HUES64 (cell line): ENCODE results near the gene CD6.

Experiments used
- H3K27ac ChIP-seq: 2 replicates; pipeline ENCODE4 v1.7.0; 2013; ENCODE audit warnings: low read depth, low read length, inconsistent platforms
- H3K27me3 ChIP-seq: 2 replicates; pipeline ENCODE4 v1.6.1; 2013; ENCODE audit warnings: mild to moderate bottlenecking, low read length; ENCODE audit not compliant: insufficient read depth
- H3K36me3 ChIP-seq: 2 replicates; pipeline ENCODE4 v1.6.1; 2013; ENCODE audit warnings: mild to moderate bottlenecking, low read length; ENCODE audit not compliant: insufficient read depth
- H3K4me1 ChIP-seq: 2 replicates; pipeline ENCODE4 v1.6.1; 2013; ENCODE audit warnings: mild to moderate bottlenecking, low read length, moderate library complexity; ENCODE audit not compliant: insufficient read depth
- H3K4me3 ChIP-seq: 2 replicates; pipeline ENCODE4 v1.5.1; 2013; ENCODE audit warnings: mild to moderate bottlenecking, low read length, moderate library complexity
- H3K9ac ChIP-seq: 2 replicates; pipeline ENCODE4 v1.6.1; 2013; ENCODE audit warnings: mild to moderate bottlenecking, low read depth, low read length
- H3K9me3 ChIP-seq: 2 replicates; pipeline ENCODE4 v1.6.1; 2013; ENCODE audit warnings: low read depth, low read length; ENCODE audit not compliant: insufficient read depth
- WGBS: fragments of 150-250, 120-280 bp; methylation state at CpG from one replicate; pipeline ENCODE4 v1.1.7; 2013; ENCODE audit warnings: missing lambda C conversion rate; 5-methylcytosine and 5-hydroxymethylcytosine counted together

CD6 gene

DNA sequence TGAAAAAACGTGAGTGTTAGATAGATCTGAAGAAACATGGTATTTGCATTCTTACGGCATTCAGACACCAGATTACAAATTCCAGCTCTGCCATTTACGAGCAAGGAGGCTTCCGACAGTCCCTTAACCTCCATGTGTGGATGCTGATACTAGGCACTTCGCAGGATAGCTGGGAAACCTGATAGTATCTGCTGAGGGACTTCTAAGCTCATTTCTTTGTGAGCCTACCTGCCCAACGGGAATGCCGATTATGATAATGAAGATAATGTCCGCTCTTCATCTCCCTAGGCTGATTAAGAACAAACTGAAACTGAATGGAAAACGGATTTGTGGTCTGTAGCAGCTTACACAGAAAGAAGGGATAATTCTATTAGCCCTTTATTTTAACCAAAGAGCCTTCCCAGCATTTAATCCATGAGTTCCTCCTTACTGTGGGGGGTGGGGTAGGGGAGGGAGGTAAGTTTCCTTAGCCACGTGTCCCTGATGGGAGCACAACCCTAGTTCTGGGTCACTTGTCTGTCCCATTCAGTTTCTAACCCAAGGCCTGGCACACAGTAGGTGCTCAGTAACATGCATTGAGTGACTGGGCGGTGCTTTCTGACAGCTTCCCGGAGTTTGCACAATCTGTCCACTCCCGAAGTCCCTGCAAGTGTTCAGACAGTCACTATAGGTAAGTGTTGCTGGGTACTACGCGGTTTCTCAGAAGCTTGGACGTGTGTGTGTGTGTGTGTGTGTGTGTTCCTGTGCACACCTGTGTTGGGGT is 39.2 kb downstream of the CD6 start:
- no peaks in the 10 kb centered on the region for H3K4me1 ChIP-seq
- WGBS, result 77% methylated on average over 16 of the region's 16 CpGs

GRCh38 chr11:61011229-61011870 is 39.9 kb downstream of the CD6 start:
- Histone ChIP-seq H3K36me3 (no peaks in the 10 kb centered on the region), H3K4me3 (no peak overlapping the region), H3K27me3 (peaks cover 78% of the 10 kb centered on the region), H3K9ac (no peak overlapping the region), H3K9me3 (no peaks in the 10 kb centered on the region), H3K27ac (no peak overlapping the region), H3K4me1 (no peaks in the 10 kb centered on the region)
- WGBS, result 89% methylated on average over 7 of the region's 7 CpGs

More for the DNA sequence above, 39.2 kb downstream of the CD6 start:
- H3K36me3 ChIP-seq, result no peaks in the 10 kb centered on the region
- no peaks in the 10 kb centered on the region for H3K9me3 ChIP-seq
- peaks cover 85% of the 10 kb centered on the region for H3K27me3 ChIP-seq
- H3K4me3 ChIP-seq, result no peak overlapping the region
- no peak overlapping the region for H3K9ac ChIP-seq
- H3K27ac ChIP-seq, result no peak overlapping the region

DNA sequence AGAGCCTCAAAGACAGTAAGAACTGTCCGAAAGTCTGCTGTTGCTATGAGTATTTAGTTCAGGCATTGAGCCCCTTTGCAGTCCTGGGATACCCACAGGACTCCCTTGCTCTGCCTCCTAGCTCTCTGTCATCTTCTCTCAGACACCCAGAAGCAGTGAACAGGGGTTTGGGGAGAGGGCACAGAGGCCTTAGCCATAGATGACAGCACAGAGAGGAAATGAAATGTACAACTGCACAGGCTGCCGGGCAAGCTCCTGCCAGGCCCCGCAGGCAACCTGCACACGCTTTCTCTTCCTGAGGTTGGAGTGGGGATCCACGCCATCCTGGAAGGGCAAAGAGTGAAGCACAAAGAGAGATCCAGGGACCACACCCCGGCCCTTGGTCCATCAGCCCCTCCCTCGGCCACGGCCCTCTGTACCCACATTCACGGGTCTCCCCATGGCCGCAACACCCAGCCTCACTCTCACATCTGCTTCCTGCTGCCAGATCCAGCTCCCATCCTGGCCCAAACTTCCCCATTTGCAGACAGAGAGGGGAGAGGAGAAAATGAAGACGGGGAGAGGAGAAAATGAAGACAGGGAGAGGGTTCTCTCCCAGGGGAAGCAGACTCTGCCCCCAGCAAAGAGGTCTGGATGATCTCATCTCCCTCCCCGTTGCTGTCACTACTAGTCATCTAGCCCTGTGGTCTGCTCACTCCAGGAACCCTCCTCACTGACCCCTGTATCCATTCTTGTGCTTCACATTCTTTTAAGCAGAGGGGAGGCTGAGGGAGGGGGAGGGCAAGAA is 40.7 kb downstream of the CD6 start:
- H3K27ac ChIP-seq, result no peak overlapping the region
- 70% methylated on average over 12 of the region's 12 CpGs for WGBS
- no peak overlapping the region for H3K9ac ChIP-seq
- H3K9me3 ChIP-seq, result no peaks in the 10 kb centered on the region
- peaks cover 75% of the 10 kb centered on the region for H3K27me3 ChIP-seq
- no peak overlapping the region for H3K4me3 ChIP-seq
- no peaks in the 10 kb centered on the region for H3K4me1 ChIP-seq
- no peaks in the 10 kb centered on the region for H3K36me3 ChIP-seq

GRCh38 chr11:61012737-61013215 is 41.3 kb downstream of the CD6 start:
- H3K4me1 ChIP-seq, result no peaks in the 10 kb centered on the region
- no peaks in the 10 kb centered on the region for H3K36me3 ChIP-seq
- no peak overlapping the region for H3K4me3 ChIP-seq
- no peaks in the 10 kb centered on the region for H3K9me3 ChIP-seq
- H3K27me3 ChIP-seq, result peaks cover 71% of the 10 kb centered on the region
- no peak overlapping the region for H3K27ac ChIP-seq
- 79% methylated on average over 6 of the region's 6 CpGs for WGBS
- H3K9ac ChIP-seq, result no peak overlapping the region

- Histone ChIP-seq H3K9me3 (no peaks in the 10 kb centered on the region), H3K4me1 (no peaks in the 10 kb centered on the region), H3K36me3 (no peaks in the 10 kb centered on the region), H3K9ac (no peak overlapping the region), H3K4me3 (no peak overlapping the region), H3K27ac (no peak overlapping the region), H3K27me3 (peaks cover 22% of the 10 kb centered on the region; the same call in 1 of the 2 replicates)
- 88% methylated on average over 7 of the region's 7 CpGs for WGBS
Measured at GRCh38 chr11:61018059-61018458, 46.6 kb downstream of the CD6 start.

- 88% methylated on average over 19 of the region's 19 CpGs for WGBS
- Histone ChIP-seq H3K27me3 (peaks cover 14% of the 10 kb centered on the region; the same call in 1 of the 2 replicates), H3K9ac (no peak overlapping the region), H3K27ac (no peak overlapping the region), H3K4me3 (no peak overlapping the region), H3K4me1 (no peaks in the 10 kb centered on the region), H3K9me3 (no peaks in the 10 kb centered on the region), H3K36me3 (no peaks in the 10 kb centered on the region)
Measured at GRCh38 chr11:61019037-61019831, 47.8 kb downstream of the CD6 start.

- Histone ChIP-seq H3K27ac (no peak overlapping the region), H3K36me3 (no peaks in the 10 kb centered on the region), H3K9me3 (no peaks in the 10 kb centered on the region), H3K9ac (no peak overlapping the region), H3K4me1 (no peaks in the 10 kb centered on the region), H3K4me3 (no peak overlapping the region), H3K27me3 (peaks cover 16% of the 10 kb centered on the region)
- WGBS, result 93% methylated on average over 9 of the region's 9 CpGs
Measured at GRCh38 chr11:61019832-61020405, 48.4 kb downstream of the CD6 start.

DNA sequence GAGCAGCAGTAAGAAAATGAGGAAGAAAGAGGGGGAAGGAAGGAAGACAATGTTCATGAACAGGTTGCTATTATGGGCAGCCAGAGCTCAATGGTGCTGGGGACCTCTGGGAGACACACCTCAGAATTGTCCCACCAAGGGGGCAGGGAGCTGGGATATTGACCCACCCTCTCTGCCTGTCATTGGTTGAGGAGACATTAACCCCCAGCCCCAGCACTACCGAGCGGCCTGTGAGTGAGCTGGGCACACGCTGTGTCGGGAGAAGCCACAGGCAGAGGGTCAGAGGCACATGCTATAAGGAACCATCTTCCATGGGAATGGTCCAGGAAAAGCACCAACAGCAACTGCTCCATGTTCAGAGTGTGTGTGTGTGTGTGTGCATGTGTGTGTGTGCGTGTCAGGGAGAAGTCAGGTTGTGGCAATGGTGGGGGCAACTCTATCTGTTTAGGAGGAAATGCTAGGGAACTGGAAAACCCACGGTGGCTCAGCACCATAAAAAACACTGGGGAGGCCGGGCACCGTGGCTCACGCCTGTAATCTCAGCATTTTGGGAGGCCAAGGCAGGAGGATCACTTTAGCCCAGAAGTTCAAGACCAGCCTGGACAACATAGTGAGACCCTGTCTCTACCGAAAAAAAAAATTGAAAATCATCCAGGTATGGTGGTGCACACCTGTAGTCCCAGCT is 49.2 kb downstream of the CD6 start:
- no peaks in the 10 kb centered on the region for H3K36me3 ChIP-seq
- no peak overlapping the region for H3K9ac ChIP-seq
- H3K9me3 ChIP-seq, result no peaks in the 10 kb centered on the region
- H3K4me1 ChIP-seq, result no peaks in the 10 kb centered on the region
- WGBS, result 92% methylated on average over 10 of the region's 10 CpGs
- no peak overlapping the region for H3K4me3 ChIP-seq
- H3K27ac ChIP-seq, result no peak overlapping the region
- H3K27me3 ChIP-seq, result peaks cover 21% of the 10 kb centered on the region

- H3K9ac ChIP-seq, result no peak overlapping the region
- peaks cover 25% of the 10 kb centered on the region for H3K27me3 ChIP-seq
- H3K4me1 ChIP-seq, result peaks cover 3% of the 10 kb centered on the region; the same call in 1 of the 2 replicates
- peak overlapping the region; percentile 48 for H3K4me3 ChIP-seq
- H3K9me3 ChIP-seq, result no peaks in the 10 kb centered on the region
- WGBS, result 15% methylated on average over 12 of the region's 14 CpGs
- no peaks in the 10 kb centered on the region for H3K36me3 ChIP-seq
- no peak overlapping the region for H3K27ac ChIP-seq
Measured at GRCh38 chr11:61021661-61022212, 50.3 kb downstream of the CD6 start.
